Astrocyte of the hippocampus (primary cell): ENCODE results near the gene ZNF462.
"Not testable (repeated sequence)": the region's sequence is repeated elsewhere in the genome, so short reads cannot be mapped to it uniquely, and the experiment has no call there.

Source experiments
- DNase-seq: peaks from one replicate; pipeline ENCODE4 v3.0.0; 2011; ENCODE audit warnings: low read depth, low spot score

The ZNF462 gene

DNA sequence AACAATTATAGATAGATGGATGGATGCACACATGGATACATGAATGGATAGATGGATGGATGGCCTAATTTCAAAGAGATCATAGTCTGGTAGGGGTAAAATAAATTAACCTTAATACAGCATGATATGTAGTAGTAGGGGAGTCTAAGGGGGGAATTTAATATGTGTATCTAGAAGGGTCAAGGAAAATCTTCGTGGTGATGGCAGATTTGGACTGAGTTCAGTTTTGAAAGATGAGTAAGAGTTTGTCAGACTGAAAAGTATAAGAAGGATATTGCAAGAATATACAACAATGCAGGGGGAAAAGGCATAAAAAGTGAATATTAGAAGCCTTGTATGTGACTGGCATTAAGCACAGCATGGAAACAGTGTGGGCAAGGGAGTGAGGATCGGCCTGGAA, 98.7 kb downstream of the ZNF462 start:
- no peak for DNase-seq

DNA sequence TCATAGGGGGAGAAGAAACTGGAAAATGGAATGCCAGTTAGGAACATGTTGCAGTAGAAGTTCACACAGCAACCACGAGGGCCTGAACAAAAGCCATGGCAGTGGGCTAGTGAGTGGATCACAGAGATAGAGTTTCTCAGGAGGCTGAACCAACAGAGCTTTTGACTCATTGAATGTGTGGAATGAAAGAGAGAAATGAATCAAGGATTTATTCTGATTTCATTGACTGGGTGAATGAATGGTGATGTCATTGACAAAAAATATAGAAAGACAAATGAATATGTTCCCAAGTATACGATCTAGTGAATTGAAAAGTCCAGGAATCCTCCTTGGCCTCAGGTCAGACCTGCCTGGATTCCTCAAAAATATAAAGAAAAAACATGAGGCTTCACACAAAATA, 99.2 kb downstream of the ZNF462 start:
- DNase-seq, result peak; percentile 57

DNA sequence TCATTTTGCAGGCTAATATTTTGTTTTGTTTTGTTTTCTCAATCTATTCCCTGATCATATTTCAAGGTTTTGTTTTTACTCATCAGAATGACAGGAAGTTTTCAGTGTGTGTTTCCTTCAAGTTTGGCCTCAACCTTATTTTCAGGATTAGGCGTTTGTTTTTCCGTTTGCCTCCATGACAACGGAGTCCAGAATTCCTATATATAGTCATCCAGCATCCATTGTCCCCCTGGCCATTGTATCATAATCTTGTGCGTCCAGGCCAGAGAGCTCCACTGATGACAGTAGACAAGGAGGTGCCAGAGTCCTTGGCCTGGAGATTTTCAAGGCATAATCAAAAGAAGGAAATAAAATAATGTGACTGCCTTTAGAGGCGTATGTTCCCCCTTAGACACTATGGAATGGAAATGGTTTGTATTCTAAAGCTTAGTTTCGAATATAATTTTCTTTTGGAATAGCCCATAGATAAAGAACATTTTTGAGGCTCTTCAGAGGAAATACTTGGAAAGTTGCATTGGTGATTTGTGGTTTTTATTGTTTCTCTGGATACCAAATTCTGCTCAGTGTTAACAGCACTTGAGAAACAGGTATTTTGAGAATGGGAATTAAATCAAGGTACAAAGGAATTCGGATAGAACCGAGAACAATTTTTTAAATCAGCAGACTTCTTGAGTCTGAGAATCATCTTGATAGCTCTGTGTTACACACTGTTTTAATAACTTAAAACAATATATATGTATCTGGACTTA, 99.8 kb downstream of the ZNF462 start:
- DNase-seq, result peak; percentile 67

DNA sequence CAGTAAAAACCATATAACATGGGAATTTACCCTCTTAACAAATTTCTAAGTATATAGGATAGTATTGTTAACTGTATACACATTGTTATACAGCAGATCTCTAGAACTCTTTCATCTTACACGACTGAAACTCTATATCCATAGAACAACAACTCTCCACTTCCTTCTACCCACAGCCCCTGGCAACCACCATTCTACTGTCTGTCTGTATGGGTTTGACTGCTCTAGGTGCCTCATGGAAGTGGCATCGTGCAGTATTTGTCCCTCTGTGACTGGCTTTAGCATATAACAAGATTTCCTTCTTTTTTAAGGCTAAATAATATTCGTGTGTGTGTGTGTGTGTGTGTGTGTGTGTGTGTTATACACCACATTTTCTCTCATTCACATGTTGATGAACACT, 100.7 kb downstream of the ZNF462 start:
- no peak for DNase-seq

DNA sequence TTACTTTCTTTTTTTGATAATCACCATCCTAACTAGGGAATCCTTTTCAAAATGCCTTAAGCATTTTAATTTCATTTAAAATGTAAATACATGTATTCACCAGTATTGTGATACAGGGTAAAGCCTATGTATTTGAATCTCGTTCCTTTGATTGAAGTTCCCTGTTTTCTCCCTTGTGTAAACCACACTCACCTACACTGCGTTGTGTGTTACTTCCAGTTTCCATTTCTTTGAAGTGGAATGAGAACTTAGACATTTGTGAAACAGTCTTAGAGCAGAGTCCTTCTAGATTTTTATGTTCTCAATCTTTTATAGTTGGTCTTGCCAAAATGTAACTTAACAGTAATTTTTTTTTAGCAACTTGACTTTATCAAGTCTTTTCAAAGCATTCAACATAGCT, 101.4 kb downstream of the ZNF462 start:
- DNase-seq, result no peak

DNA sequence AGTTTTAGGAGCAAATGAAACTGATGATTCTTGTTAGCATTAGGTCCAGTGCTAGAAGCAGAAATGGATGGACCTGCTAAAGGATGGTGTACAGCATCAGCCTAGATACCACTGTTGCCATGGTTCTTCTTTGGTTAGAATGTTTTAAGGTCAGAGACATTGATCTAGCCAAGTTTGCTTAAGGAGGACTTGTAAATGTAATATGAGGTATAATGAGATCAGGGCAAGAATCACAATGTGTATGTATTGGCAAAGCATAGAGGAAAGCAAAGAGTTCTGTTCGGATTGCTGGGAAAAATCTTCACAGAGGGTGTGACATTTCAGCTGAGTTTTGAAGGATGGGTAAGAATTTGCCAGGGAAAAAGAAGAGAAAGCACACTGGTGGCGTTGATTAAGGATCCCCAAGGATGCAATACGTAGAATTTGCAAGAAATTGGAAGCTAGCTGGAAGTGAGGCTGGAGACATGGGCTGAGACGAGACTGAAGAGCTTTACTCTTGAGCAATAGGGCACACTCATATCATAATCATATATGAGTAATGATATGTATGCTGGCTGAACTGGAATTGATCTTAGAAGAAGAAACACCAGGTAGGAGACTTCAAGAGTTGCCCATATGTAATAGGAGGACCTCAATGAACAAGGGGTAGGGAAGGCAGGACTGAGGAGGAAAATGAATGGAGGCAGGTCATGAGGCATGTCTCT, 102.0 kb downstream of the ZNF462 start:
- DNase-seq, result no peak

DNA sequence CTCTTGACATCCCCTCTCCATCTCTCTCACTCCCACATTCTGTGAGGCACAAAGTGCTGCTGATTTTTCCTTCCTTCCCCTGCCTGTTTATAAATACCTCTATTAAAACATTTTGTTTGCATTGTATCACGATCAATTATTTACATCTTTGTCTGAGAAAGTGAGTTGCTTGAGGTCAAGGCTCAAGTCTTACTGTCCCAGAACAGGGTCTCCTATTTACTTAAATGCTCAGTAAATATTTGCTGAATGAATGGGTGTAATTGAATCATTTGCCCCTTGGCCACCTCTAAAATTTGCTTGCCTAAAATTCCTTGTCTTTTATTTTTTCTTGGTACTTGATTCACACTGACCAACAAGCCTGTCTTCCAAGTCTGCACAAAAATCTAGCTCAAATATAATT, 103.5 kb downstream of the ZNF462 start:
- no peak for DNase-seq

DNA sequence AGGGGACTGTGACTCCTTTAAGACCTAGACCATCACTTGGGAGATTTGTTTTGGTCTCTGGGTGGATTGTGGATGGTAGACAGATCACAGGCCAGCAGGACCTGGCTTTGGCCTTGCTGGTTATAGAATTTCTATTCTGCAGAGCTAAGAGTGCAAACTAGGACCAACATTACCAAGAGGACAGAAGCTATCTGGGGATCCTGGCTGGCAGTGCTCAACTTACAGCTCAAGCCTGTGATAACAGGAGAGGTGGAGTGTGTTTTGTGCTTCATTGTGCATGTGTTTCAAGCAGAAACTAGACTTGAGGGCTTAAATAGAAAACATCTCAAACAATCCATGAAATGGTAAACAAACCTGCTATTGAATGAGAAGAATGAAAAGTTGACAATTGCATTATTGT, 106.7 kb downstream of the ZNF462 start:
- no peak for DNase-seq

DNA sequence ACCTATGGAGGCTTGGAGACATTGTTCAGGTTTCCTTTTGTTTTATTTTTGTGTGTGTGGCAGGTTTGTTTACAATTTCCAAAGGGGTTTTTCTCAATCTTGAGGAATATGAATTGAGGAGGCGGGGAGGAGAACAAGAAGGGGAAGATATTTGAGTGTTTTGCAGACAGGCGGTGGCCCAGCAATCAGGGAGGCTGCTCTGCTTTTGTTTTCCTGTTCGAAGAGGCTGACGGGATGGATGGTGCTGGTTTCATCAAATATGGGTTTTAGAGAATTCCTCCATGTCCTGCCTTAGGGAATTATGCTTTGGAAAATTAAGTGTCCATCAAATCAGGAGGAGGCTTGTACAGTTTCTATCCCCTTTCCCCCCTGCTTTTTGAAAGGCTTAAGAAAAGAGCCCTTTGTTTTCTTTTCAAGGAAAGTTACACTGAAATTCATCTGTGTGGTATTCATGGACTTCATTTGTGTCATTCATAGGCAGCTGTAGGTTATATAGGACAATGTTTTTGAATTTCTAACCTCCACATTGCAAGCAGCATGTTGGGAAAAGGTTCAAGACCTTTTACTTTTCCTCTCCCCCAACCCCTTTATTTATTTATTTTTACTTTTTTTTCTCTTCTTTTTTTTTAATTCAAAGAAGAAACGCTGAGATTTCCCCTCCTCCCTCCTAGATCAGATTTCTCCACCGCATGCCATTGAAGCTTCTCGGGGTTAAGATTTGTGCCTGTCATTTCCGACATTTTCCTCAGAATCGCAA, 107.4 kb downstream of the ZNF462 start:
- peak; percentile 26 for DNase-seq

DNA sequence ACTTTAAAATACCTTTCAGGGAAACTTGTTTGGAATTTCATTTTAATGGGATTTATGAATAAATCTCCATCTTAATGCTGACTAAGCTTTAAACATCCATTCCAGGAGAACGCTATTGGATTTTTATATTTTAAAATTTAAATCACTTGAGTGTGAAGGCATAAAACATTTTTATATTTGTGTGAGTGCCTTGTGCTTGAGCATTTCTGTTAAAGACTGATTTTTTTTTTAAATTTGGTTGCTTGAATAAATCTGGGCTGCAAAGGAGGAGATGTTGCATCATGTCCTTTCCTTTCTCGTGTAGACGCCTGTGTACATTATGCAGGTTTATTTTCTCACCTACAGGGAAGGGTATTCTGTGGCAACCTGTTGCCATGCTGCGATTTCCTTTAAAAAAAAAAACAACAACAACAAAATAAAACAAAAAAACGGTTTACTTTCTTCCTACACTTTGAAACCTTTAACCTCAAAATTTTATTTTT, 108.1 kb downstream of the ZNF462 start:
- no peak for DNase-seq

DNA sequence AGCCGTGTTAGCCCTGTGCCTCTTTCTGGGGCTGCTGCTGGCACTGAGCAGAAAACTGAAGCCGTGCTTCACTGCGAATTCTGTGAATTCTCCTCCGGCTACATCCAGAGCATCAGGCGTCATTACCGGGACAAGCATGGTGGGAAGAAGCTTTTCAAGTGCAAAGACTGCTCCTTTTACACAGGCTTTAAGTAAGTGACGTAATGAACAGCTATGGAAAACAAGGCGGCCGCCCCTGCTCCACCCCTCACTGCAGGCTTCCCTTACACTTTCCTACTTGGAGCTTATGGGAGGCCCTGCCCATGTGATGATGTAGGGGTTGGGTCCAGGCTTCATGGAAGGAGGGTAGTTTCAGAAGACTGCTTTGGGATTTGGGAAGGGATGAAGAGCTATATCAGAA, 109.1 kb downstream of the ZNF462 start:
- DNase-seq, result no peak

DNA sequence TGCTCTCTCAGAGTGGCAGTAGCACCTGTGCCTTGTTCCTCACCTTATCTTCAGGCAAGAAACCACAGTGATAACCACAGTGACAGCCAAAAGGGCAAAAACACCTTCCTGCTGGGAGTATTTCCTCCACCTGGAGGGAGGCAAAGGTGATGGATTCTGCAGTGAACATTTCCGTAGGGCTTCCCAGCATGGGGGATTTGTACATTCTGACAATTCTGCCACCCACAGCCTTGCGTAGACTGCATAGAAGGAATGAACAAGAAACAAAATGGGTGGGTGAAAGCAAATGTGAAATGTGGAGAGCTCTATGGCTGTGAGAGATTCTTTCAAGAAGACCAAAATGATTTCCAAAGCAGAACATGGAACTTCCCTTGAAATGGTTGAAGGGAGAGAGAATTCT, 111.4 kb downstream of the ZNF462 start:
- no peak for DNase-seq

DNA sequence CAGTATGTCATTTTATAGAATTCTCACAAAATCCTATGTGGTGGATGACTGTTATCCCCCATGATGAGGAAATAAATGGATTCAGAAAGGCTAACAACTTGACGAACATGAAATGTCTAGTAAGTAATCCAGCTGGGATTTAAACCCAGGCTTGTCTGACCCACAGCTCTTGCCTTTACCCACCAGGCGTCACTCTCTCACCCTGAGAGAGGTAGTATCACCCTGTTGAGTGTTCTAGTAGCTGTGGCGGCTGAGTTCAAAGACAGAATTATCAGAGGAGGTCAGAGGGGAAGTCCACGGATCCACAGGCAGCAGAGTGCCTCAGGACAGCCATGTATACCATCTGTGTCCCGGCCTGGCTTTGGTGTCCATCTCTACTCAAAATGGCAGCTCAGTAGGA, 113.8 kb downstream of the ZNF462 start:
- DNase-seq, result no peak

DNA sequence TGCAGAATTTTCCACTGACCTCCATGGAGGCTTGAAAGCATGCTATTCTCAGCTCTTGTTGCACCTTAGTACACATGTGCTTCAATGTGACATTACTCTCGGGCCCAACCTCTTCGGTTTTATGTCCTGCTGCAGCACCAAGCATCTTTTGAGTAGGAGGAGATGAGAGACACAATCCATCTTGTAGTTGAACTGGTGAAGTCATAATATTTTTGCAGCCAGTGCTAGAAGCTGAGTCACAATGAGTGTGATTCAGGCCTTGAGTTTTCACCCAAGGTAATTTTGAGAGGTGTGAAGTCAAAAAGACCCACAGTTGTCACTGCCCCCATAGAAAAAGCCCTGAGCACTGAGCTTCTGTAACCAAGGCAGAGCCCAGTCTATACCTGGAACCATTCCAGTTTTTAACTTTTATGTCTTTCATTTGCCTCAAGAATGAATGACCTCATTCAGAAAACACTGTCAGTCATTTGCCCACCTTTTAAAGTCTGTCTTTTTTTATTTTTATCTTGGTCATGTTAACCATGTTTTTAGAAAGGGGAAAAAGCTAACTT, 117.7 kb downstream of the ZNF462 start:
- DNase-seq, result peak; percentile 37

DNA sequence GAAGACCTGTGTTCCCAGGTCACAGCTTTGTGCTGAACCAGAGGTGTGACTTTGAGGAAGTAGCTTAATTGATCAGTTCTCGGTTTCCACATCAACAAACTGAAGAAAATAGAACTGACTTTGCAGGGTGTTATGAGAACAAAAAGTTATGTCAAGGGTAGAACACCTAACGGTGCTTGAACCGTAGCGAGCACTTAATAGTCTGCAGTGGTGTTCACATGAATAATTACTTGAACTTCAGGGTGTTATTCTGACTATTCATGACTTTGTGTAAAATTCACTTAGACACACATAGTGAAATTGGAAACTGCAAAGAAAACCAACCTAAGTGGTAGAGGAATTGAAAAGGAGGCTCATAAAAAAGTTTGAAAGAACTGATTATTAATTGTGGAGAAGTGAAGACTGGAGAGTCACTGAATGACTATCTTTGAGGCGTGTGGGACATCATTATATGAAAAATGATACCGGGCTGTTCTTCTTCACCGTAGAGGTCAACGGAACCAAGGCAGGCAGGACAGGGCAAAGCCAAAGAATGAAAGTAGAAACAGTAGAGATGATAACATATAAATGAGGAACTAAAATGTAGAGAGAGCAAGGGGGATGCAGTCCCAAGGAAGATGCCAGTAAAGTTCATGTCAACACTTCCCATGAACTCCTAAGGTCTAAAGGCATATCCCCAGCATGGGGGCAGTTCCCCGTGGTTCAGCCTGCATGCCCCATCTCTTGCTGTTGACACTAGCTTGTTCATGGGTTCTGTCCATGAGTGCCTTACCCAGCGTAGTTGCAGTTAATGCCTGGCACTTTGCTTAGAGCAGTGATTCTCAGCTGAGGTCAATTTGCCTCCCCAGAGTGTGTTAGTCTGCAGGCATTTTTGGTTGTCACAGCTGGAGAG, 118.7 kb downstream of the ZNF462 start:
- DNase-seq, result no peak

DNA sequence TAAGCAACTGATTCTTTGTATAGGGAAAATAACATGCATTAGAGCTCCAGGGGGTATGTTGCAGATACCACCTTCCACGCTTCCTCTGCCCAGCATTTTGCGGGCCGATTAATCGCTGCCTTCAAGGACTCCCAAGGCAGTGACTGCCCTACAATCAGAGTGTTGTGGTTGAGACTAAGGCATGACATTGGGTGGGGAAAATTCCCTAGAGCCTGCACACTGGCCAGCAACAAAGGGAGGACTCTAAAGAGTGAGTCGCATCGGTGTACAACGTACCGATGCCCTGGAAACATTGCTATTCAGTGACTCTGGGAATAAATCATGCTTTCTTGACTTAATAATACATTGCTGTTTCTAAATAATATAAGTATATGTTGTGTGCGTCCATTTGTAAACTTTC, 119.7 kb downstream of the ZNF462 start:
- DNase-seq, result peak; percentile 49

DNA sequence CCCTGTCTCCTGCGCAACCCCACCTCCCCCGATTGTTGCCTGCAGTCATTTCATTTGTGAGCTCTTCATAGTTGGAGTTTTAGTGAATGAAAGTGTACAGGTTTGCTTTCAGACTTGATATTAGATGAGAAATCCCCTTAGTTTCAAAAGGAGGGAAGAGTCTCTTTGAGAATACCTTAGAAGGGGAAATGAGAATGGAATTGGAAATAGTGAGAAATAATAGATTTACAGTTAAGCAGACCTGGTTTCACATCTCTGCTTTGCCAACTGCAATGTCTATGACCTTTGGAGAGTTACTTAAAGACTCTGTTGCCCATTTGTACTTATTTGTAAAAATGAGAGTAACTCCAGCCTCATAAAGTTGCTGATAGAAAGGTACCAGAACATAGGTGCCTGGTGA, 120.4 kb downstream of the ZNF462 start:
- no peak for DNase-seq

DNA sequence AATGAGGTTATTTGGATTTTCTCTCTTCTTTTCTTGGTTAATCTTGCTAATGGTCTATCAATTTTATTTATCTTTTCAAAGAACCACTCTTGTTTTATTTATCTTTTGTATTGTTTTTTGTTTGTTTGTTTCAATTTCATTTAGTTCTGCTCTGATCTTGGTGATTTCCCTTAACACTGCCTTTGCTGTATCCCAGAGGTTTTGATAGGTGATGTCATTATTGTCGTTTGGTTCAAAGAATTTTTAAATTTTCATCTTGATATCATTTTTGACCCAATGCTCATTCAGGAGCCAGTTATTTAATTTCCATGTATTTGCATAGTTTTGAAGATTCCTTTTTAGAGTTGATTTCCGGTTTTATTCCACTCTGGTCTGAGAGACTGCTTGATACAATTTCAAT, 126.9 kb downstream of the ZNF462 start:
- DNase-seq, result not testable (repeated sequence)

DNA sequence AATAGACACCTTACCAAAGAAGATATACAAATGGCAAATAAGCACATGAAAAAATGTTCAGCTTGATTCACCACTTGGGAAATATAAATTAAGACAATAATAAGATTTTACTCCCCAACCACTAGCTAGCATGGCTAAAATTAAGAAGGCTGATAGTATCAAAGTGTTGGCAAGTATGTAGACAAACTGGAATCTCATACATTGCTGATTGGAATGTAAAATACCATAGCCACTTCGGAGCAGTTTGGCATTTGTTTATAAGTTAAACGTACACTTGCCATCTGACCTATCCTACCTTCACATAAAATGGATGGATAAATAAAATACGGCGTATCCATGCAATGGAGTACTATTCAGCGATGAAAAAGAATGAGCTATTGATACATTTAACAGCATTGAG, 129.2 kb downstream of the ZNF462 start:
- DNase-seq, result no peak

DNA sequence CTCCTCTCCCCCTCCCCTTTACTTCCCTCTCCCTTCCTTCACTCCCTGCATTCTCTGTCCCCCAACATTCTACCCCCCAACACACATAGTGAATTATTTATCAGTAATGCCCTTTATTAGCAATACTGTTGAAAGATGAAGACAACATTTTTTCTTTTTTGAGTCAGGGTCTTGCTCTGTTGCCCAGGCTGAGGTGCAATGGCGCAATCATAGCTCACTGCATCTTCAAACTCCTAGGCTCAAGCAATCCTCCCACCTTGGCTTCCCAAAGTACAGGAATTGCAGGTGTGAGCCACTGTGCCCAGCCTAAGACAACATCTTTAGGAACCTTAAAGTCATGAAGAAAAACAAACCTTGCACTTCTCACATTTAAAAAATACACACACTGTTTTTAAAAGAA, 130.6 kb downstream of the ZNF462 start:
- DNase-seq, result no peak

DNA sequence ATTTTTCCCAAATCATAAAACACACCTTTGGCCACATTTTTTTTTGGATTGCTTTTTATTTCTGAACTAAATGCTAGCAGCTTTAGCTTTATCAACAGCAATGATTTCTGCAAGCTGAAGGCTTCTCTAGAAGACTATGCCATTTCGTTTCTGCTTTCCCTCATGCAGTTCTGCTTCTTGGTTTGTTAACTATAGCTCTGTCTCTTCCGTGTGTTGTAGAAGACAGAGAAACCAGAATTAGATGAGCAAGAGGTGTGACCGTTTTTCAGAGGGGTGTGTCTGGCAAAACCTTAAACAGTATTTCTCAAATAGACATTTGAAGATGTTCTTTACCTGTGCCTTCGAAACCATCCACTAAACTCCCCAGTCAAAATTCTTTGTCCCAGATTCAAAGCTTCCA, 131.5 kb downstream of the ZNF462 start:
- no peak for DNase-seq
